SU-DHL-6 (cell line): ENCODE measurements around the gene FAM185A.
"Not testable (repeated sequence)": the region's sequence is repeated elsewhere in the genome, so short reads cannot be mapped to it uniquely, and the experiment has no call there.

Experiments used
- CTCF ChIP-seq: fragments of 200-600 bp; sonication (generic); IDR thresholded peaks from one replicate; pipeline ENCODE4 v1.5.1; 2017; ENCODE audit warnings: antibody characterized with exemption, mild to moderate bottlenecking, low read length, moderate library complexity; ENCODE audit not compliant: insufficient read depth, poor library complexity, severe bottlenecking
- EZH2phosphoT487 ChIP-seq: fragments of 200-600 bp; sonication (generic), shearing (Covaris generic); conservative IDR thresholded peaks from 2 replicates; pipeline ENCODE4 v1.6.1; 2018; ENCODE audit warnings: mild to moderate bottlenecking, antibody characterized with exemption, low read length, moderate library complexity, mixed read lengths

- TF ChIP-seq CTCF, EZH2phosphoT487: not testable (repeated sequence)
These were observed 35.6 kb upstream of the FAM185A start for GRCh38 chr7:102713011-102713690.
